Memory B cell (primary cell): Measurements from ENCODE around the gene KRT1.

ENCODE experiments used
- ATAC-seq: fragments of 150-1000 bp; cut with Tn5 transposase; 2 replicates; pipeline ENCODE4 v1.10.0; 2021; ENCODE audit warnings: low read depth, mild to moderate bottlenecking, moderate library complexity
- DNase-seq, 2 donors: peaks; one replicate each; pipeline ENCODE4 v3.0.0; 2022; ENCODE audit warnings: low spot score in 2 of 2
- H3K27ac Mint-ChIP-seq: one replicate; pipeline ENCODE4 v1.8.0; 2022; ENCODE audit warnings: mild to moderate bottlenecking, moderate library complexity, mixed read lengths
- H3K27me3 Mint-ChIP-seq: one replicate; pipeline ENCODE4 v1.8.0; 2022; ENCODE audit warnings: mixed read lengths
- H3K36me3 Mint-ChIP-seq: one replicate; pipeline ENCODE4 v1.8.0; 2022; ENCODE audit warnings: mild to moderate bottlenecking, mixed read lengths
- H3K4me1 Mint-ChIP-seq: one replicate; pipeline ENCODE4 v1.8.0; 2022; ENCODE audit warnings: mixed read lengths
- H3K4me3 Mint-ChIP-seq: one replicate; pipeline ENCODE4 v1.8.0; 2022; ENCODE audit warnings: mild to moderate bottlenecking, moderate library complexity, mixed read lengths
- H3K9me3 Mint-ChIP-seq: one replicate; pipeline ENCODE4 v1.8.0; 2022; ENCODE audit warnings: mixed read lengths

The KRT1 gene

DNA sequence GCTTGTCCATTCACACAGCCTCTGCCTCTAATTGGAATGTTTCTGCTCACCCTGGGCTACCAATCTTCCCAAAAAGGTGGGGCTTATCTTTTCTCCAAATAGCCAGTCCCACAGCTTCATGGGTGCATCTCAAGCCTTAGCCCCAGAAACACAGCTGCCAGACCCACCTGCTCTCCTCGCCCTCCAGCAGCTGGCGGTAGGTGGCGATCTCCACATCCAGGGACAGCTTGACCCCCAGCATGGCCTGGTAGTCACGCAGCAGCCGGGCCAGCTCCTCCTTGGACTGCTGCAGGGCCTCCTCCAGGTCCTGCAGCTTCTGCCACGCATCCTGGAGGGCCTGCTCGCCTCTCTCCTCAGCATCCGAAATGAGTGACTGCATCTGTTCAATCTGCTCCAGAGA, 12.0 kb upstream of the KRT1 start:
- H3K4me3 Mint-ChIP-seq: peak overlapping the region; percentile 27
- no peak for DNase-seq
- no peak for ATAC-seq
- no peak overlapping the region for H3K27ac Mint-ChIP-seq
- H3K27me3 Mint-ChIP-seq: peaks cover 25% of the 10 kb centered on the region
- H3K4me1 Mint-ChIP-seq: peaks cover 10% of the 10 kb centered on the region
- no peaks in the 10 kb centered on the region for H3K9me3 Mint-ChIP-seq
- H3K36me3 Mint-ChIP-seq: no peaks in the 10 kb centered on the region

DNA sequence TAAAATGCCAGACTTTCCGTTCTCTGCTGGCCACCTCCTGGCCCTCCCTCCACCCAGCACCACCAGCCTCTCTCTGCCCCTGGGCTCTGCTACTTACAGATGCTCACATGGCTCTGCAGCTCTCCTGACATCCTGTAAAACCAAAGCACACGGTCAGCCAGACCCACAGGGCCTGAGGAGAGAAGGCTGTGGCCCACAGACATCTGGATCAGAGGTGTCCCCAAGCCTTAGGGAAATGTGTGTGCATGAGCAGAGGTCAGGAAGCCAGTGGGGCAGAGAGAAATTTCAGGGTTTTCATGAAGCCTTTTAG, 11.6 kb upstream of the KRT1 start:
- DNase-seq (no peak), ATAC-seq (no peak)
- Mint-ChIP-seq H3K27me3 (peaks cover 26% of the 10 kb centered on the region), H3K9me3 (no peaks in the 10 kb centered on the region), H3K4me1 (peaks cover 10% of the 10 kb centered on the region), H3K4me3 (peak overlapping the region; percentile 82), H3K27ac (no peak overlapping the region), H3K36me3 (no peaks in the 10 kb centered on the region)

DNA sequence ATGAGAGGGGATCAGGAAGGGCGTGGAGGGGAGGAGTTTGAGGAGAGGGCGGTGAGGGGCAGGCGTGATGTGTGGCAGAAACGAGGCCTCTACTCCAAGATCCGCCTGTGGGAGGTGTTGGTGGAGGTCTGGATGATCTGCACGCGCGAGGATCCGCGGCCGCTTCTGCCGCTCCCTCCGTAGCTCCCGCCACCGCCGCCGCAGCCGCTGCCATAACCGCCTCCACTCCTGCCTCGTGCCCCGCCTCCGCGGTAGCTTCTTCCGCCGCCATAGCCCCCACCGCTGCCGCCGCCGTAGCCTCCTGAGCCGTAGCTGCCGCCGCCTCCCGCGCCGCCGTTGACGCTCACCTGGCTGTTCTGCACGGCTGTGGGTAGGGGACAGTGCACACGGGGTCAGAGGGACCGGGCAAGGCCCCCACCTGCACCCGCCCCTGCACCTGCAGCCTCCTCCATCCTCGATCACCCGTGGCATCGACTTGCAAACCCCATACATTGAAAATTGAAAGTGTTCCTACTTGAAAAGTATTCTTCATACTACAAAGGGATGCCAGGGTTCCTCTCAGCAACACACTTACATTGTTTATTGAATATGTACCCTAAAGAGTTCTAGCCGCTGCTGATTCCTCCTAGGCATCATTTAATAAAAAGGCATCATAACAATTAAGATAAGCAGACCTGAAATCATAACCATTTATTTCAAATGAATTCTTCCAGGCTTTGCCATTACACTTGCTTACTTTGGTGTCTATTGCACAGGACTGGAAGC, 11.1 kb upstream of the KRT1 start:
- peak; percentile 86 for ATAC-seq

GRCh38 chr12:52690351-52691075, 10.3 kb upstream of the KRT1 start:
- Mint-ChIP-seq H3K27me3 (peaks cover 28% of the 10 kb centered on the region), H3K4me1 (peaks cover 10% of the 10 kb centered on the region), H3K4me3 (peak overlapping the region; percentile 82), H3K27ac (no peak overlapping the region), H3K36me3 (no peaks in the 10 kb centered on the region), H3K9me3 (no peaks in the 10 kb centered on the region)
- no peak for ATAC-seq
- DNase-seq: no peak

More for the DNA sequence above, 11.1 kb upstream of the KRT1 start:
- peak overlapping the region; percentile 82 for H3K4me3 Mint-ChIP-seq
- peak; percentile 16 to 24 for DNase-seq
- no peaks in the 10 kb centered on the region for H3K36me3 Mint-ChIP-seq
- peaks cover 10% of the 10 kb centered on the region for H3K4me1 Mint-ChIP-seq
- peaks cover 28% of the 10 kb centered on the region for H3K27me3 Mint-ChIP-seq
- H3K27ac Mint-ChIP-seq: no peak overlapping the region
- H3K9me3 Mint-ChIP-seq: no peaks in the 10 kb centered on the region

DNA sequence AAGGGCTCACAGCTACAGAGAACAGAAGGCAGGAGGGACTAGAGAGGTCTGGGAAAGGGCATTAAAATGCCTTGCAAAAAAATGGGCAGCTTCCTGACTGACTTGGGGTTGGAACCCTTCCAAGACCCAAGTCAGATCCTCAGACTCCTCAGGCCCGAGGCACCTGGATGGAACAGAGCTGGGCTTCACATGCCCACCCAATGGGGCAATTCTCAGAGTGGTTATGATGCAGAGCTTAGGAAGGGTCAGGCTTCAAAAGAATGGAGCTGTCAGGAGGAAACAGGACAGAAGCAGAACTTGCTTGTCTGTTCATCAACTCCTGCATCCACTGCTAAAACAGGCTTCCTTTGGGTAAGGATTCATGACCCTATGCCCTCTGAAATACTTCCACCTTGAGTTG, 9.7 kb upstream of the KRT1 start:
- Mint-ChIP-seq H3K4me1 (peaks cover 10% of the 10 kb centered on the region), H3K4me3 (peak overlapping the region; percentile 16), H3K27ac (no peak overlapping the region), H3K27me3 (peaks cover 28% of the 10 kb centered on the region), H3K36me3 (no peaks in the 10 kb centered on the region), H3K9me3 (no peaks in the 10 kb centered on the region)
- DNase-seq (no peak), ATAC-seq (no peak)

- Mint-ChIP-seq H3K27me3 (peaks cover 32% of the 10 kb centered on the region), H3K36me3 (no peaks in the 10 kb centered on the region)
Observed at GRCh38 chr12:52689239-52689638, 9.0 kb upstream of the KRT1 start.

GRCh38 chr12:52688481-52688880, 8.3 kb upstream of the KRT1 start:
- Mint-ChIP-seq H3K9me3 (no peaks in the 10 kb centered on the region), H3K4me1 (peaks cover 10% of the 10 kb centered on the region), H3K27me3 (peaks cover 37% of the 10 kb centered on the region), H3K27ac (no peak overlapping the region), H3K4me3 (no peak overlapping the region), H3K36me3 (no peaks in the 10 kb centered on the region)
- ATAC-seq (no peak), DNase-seq (no peak)

More at GRCh38 chr12:52689239-52689638, 9.0 kb upstream of the KRT1 start:
- ATAC-seq (no peak), DNase-seq (no peak)
- Mint-ChIP-seq H3K27ac (no peak overlapping the region), H3K9me3 (no peaks in the 10 kb centered on the region), H3K4me3 (no peak overlapping the region), H3K4me1 (peaks cover 10% of the 10 kb centered on the region)

DNA sequence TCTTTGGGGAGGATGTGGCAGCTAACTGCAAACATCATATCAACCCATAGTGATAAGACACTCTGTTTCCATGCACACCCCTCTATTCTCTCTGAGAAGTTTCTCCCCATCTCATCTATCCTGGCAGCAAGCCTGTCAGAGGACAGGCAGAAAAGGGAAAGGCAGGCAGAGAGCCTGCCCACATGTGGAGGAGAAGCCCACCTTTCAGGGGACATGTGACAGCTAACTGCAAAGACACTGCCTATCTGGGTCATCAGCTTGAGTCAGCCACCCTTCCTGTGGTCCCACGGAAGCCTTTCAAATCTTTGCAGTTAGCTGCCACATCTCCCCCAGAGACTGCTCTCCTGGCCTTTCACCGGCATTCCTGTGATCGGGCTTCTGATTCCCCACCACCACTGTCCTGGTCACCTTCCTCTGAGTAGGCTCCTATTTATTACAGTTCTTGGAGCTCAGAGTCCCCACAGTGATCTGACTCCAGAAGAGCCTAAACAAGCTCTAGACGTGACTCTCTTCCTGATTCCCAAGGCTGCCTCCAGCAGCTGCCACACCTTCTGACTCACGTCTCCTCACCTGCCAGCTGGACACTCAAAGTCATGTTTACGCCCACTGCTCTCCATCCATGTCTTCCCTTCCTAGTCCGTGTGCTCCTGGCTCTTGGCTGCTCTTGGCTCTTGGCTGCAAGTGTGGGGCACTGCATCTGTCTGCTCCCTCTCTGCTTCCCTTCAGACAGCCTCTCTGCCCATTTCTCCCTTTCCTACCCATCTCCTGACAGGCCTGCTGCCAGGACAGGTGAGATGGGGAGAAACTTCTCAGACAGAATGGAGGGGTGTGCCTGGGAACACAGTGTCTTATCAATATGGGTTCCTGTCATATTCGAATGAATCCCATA, 7.5 kb upstream of the KRT1 start:
- DNase-seq: no peak
- Mint-ChIP-seq H3K27ac (no peak overlapping the region), H3K27me3 (peaks cover 33% of the 10 kb centered on the region), H3K9me3 (no peaks in the 10 kb centered on the region), H3K36me3 (no peaks in the 10 kb centered on the region), H3K4me3 (no peak overlapping the region), H3K4me1 (peaks cover 10% of the 10 kb centered on the region)
- ATAC-seq: no peak

GRCh38 chr12:52686756-52687487, 6.7 kb upstream of the KRT1 start:
- Mint-ChIP-seq H3K9me3 (no peaks in the 10 kb centered on the region), H3K36me3 (no peaks in the 10 kb centered on the region), H3K27ac (no peak overlapping the region), H3K4me3 (no peak overlapping the region), H3K4me1 (peaks cover 10% of the 10 kb centered on the region), H3K27me3 (peaks cover 29% of the 10 kb centered on the region)
- ATAC-seq: no peak
- no peak for DNase-seq

DNA sequence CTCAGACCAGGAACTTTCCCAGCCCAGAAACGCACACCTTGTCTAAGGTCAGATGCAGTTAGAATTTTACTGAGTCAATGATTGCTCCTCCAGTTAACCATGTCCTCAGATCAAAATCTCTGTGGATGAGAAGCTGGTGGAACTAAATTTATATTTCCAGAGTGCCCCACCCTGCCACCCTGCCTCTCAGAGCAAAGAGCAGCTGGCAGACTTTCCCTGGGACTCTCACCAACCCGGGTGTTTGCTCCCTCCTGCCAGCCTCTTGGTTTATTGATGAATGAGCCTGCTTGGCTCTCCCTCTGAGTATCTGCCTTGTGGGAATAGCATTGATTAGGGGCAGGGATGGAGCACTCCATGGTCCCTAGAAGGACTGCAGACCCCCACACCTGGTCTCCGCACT, 5.9 kb upstream of the KRT1 start:
- DNase-seq: no peak
- H3K27me3 Mint-ChIP-seq: peaks cover 27% of the 10 kb centered on the region

DNA sequence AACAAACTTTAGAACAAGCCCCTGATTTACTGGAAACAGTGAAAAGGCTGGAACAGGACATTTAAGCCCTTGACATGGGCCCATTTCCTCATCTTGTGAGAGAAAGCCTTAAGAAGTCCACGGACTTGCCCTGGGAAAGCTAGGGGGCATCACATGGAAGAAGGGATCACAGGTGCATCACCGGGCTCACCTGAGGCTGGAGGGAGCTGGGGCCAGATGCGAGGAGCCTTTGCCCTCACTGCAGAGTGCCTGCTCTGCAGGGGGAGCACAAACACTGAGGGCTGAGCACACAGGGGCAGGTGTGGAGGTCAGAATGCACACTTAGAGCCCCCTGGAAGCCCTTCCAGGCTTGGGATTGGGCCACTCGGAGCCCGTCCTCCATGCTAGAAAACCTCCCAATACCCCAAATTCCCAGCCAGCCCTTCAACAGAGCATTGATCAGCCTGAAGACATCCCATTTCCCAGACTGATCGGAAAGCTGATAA, 5.2 kb upstream of the KRT1 start:
- H3K4me1 Mint-ChIP-seq: no peaks in the 10 kb centered on the region
- H3K27ac Mint-ChIP-seq: no peak overlapping the region
- no peaks in the 10 kb centered on the region for H3K9me3 Mint-ChIP-seq
- no peaks in the 10 kb centered on the region for H3K36me3 Mint-ChIP-seq
- no peak for ATAC-seq
- DNase-seq: no peak
- no peak overlapping the region for H3K4me3 Mint-ChIP-seq
- peaks cover 27% of the 10 kb centered on the region for H3K27me3 Mint-ChIP-seq

More for the DNA sequence above, 5.9 kb upstream of the KRT1 start:
- no peak for ATAC-seq
- Mint-ChIP-seq H3K4me3 (no peak overlapping the region), H3K27ac (no peak overlapping the region), H3K4me1 (peaks cover 4% of the 10 kb centered on the region), H3K9me3 (no peaks in the 10 kb centered on the region), H3K36me3 (no peaks in the 10 kb centered on the region)

- no peak overlapping the region for H3K4me3 Mint-ChIP-seq
- no peaks in the 10 kb centered on the region for H3K4me1 Mint-ChIP-seq
- no peaks in the 10 kb centered on the region for H3K9me3 Mint-ChIP-seq
- DNase-seq (no peak), ATAC-seq (no peak)
- H3K36me3 Mint-ChIP-seq: no peaks in the 10 kb centered on the region
- no peak overlapping the region for H3K27ac Mint-ChIP-seq
- H3K27me3 Mint-ChIP-seq: peaks cover 29% of the 10 kb centered on the region
Observed at GRCh38 chr12:52684431-52684830, 4.2 kb upstream of the KRT1 start.

DNA sequence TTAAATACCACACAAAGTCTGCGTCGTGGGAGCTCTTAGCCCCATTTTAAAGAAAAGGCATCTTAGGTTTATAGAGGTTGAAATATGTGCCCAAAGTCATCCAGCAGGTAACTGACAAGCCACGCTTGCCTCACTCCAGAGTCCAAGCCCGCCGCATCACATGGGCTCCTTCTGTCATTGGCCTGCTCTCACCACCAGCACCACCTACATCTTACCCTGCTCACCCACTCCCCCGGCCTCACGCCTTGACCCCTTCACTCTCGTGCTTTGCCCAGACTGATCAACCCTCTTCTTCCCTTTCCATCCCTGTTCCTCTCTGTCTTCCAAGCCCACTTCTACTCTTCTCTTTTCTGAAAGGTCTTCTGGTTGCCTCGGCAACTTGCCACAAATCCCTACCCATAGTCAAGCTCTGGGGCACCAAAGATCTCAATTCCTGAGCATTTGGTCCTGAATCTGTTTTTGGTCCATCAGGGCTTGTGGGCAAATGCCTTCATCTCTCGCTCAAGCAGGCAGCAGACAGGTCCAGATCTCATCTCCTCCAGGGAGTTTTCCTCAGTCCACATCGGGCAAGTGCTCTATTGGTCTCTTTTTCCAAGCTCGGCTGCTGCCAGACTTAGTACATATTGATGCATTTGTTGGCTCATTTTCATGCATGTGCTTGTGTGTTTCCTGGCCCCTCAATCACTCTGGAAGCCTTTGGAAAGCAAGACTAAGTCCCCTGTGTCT, 3.5 kb upstream of the KRT1 start:
- H3K27me3 Mint-ChIP-seq: peaks cover 26% of the 10 kb centered on the region

More for the DNA sequence above, 3.5 kb upstream of the KRT1 start:
- H3K4me3 Mint-ChIP-seq: no peak overlapping the region
- H3K27ac Mint-ChIP-seq: no peak overlapping the region
- DNase-seq: no peak
- no peaks in the 10 kb centered on the region for H3K4me1 Mint-ChIP-seq
- H3K36me3 Mint-ChIP-seq: no peaks in the 10 kb centered on the region
- ATAC-seq: no peak
- no peaks in the 10 kb centered on the region for H3K9me3 Mint-ChIP-seq
